Neural crest cell (in vitro differentiated cells): ENCODE results near the gene LPAR1. TPM values are rescaled to one million over a fixed set of nuclear protein-coding genes. Genes with fewer than 3 reads are reported as not detected.

Experiments used
- DNase-seq: peaks from one replicate; pipeline ENCODE4 v3.0.0; 2021; ENCODE audit warnings: low read depth, mixed read lengths, low spot score
- H3K27ac Mint-ChIP-seq: one replicate; pipeline ENCODE4 v1.8.0; 2021; ENCODE audit warnings: mild to moderate bottlenecking, mixed read lengths; ENCODE audit not compliant: unreplicated experiment
- H3K27me3 Mint-ChIP-seq: 2 replicates; pipeline ENCODE4 v1.8.0; 2021; ENCODE audit warnings: low read depth, mild to moderate bottlenecking, mixed read lengths
- H3K36me3 Mint-ChIP-seq: 2 replicates; pipeline ENCODE4 v1.8.0; 2021; ENCODE audit warnings: low read depth, mild to moderate bottlenecking, mixed read lengths
- H3K4me1 Mint-ChIP-seq: 2 replicates; pipeline ENCODE4 v1.8.0; 2021; ENCODE audit warnings: mixed read lengths
- H3K4me3 Mint-ChIP-seq: one replicate; pipeline ENCODE4 v1.8.0; 2021; ENCODE audit warnings: mild to moderate bottlenecking, mixed read lengths
- H3K9me3 Mint-ChIP-seq: 2 replicates; pipeline ENCODE4 v1.8.0; 2021; ENCODE audit warnings: mixed read lengths
- total RNA-seq: library from RNA; stranded (reverse); gene quantifications from 2 replicates; pipeline ENCODE4 v1.2.1, GENCODE V29; 2021
- TF ChIP-seq, protein P1 (sequence below): fragments of 200-600 bp; sonication (generic); conservative IDR thresholded peaks from 2 replicates; pipeline ENCODE4 v1.5.0; 2021; ENCODE audit warnings: antibody characterized with exemption, mild to moderate bottlenecking

Gene LPAR1
- total RNA-seq, 1 donor from 2014 or later, result 11.3 TPM

DNA sequence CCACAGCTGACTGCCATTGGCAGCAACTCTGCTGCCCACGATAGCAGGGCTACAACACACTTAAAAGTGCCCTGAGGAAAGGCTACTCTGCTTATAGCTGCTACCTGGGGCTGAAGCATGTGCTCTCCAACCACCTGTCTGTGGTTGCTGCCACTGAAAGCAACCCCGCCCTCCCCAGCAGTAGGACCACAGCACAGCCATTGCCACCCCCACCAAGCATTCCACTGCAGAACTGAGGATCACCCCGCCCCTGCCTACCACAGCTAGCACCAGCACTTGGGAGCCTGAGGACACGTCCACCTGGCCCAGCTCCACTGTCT is 85.8 kb downstream of the LPAR1 start:
- Mint-ChIP-seq H3K27me3 (no peaks in the 10 kb centered on the region), H3K4me3 (no peak overlapping the region), H3K36me3 (peaks cover 21% of the 10 kb centered on the region), H3K27ac (no peak overlapping the region), H3K4me1 (peaks cover 3% of the 10 kb centered on the region), H3K9me3 (peaks cover 10% of the 10 kb centered on the region)
- TF ChIP-seq, protein P1, sequence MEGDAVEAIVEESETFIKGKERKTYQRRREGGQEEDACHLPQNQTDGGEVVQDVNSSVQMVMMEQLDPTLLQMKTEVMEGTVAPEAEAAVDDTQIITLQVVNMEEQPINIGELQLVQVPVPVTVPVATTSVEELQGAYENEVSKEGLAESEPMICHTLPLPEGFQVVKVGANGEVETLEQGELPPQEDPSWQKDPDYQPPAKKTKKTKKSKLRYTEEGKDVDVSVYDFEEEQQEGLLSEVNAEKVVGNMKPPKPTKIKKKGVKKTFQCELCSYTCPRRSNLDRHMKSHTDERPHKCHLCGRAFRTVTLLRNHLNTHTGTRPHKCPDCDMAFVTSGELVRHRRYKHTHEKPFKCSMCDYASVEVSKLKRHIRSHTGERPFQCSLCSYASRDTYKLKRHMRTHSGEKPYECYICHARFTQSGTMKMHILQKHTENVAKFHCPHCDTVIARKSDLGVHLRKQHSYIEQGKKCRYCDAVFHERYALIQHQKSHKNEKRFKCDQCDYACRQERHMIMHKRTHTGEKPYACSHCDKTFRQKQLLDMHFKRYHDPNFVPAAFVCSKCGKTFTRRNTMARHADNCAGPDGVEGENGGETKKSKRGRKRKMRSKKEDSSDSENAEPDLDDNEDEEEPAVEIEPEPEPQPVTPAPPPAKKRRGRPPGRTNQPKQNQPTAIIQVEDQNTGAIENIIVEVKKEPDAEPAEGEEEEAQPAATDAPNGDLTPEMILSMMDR, result no peak
- DNase-seq, result no peak

GRCh38 chr9:110951805-110952539 is 86.3 kb downstream of the LPAR1 start:
- no peak overlapping the region for H3K4me3 Mint-ChIP-seq
- H3K36me3 Mint-ChIP-seq, result peaks cover 20% of the 10 kb centered on the region
- peaks cover 10% of the 10 kb centered on the region for H3K9me3 Mint-ChIP-seq
- no peak overlapping the region for H3K27ac Mint-ChIP-seq
- H3K4me1 Mint-ChIP-seq, result peaks cover 3% of the 10 kb centered on the region
- H3K27me3 Mint-ChIP-seq, result no peaks in the 10 kb centered on the region
- DNase-seq, result no peak
- TF ChIP-seq, protein P1, result no peak

- Mint-ChIP-seq H3K4me3 (no peak overlapping the region), H3K27ac (no peak overlapping the region), H3K36me3 (peaks cover 14% of the 10 kb centered on the region), H3K4me1 (peaks cover 3% of the 10 kb centered on the region), H3K27me3 (no peaks in the 10 kb centered on the region), H3K9me3 (peaks cover 5% of the 10 kb centered on the region)
- no peak for DNase-seq
- TF ChIP-seq, protein P1, result no peak
These were observed 88.1 kb downstream of the LPAR1 start for GRCh38 chr9:110950041-110950645.

- H3K36me3 Mint-ChIP-seq, result peaks cover 5% of the 10 kb centered on the region
- no peaks in the 10 kb centered on the region for H3K27me3 Mint-ChIP-seq
- TF ChIP-seq, protein P1, result no peak
- H3K4me1 Mint-ChIP-seq, result peaks cover 3% of the 10 kb centered on the region
- H3K9me3 Mint-ChIP-seq, result no peaks in the 10 kb centered on the region
- H3K4me3 Mint-ChIP-seq, result no peak overlapping the region
- no peak for DNase-seq
- H3K27ac Mint-ChIP-seq, result no peak overlapping the region
These were observed 89.2 kb downstream of the LPAR1 start for GRCh38 chr9:110949081-110949480.

DNA sequence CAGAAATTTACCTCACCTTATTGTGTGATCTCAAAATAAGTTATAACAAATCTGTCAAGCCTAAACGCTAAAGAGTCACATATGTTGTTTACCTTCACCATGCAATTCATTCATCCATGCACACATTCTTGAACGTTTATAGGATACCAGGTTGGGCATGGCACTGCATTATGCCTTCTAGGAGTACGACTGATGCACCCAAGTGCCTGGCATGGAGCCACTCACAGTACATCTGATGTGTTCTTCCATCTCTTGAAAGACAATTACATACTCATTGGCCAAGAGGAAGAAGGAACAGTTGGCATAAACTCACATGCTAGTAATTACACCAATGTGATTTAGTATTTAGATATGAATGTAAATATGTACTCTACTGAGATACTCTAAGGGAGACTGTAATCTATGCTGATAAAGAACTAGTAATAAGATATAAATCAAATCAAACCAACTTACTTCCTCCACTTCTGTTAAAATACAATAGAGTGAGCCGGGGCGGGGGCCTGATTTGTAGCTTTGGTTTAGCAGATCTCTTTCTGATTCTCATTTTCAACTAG is 90.7 kb downstream of the LPAR1 start:
- Mint-ChIP-seq H3K4me3 (no peak overlapping the region), H3K27ac (no peak overlapping the region), H3K27me3 (no peaks in the 10 kb centered on the region), H3K9me3 (no peaks in the 10 kb centered on the region), H3K36me3 (no peaks in the 10 kb centered on the region), H3K4me1 (peaks cover 3% of the 10 kb centered on the region)
- no peak for DNase-seq
- TF ChIP-seq, protein P1, result no peak
